ENCODE results near the gene GRIP1.

GRIP1 gene

GRCh38 chr12:66678338-66679275 is at the start of gene GRIP1:
TSS of gene GRIP1 (minus strand) at chr12:66679076. CDS start at chr12:66678904, 172 bp downstream.
- DNase-seq = no peak

DNA sequence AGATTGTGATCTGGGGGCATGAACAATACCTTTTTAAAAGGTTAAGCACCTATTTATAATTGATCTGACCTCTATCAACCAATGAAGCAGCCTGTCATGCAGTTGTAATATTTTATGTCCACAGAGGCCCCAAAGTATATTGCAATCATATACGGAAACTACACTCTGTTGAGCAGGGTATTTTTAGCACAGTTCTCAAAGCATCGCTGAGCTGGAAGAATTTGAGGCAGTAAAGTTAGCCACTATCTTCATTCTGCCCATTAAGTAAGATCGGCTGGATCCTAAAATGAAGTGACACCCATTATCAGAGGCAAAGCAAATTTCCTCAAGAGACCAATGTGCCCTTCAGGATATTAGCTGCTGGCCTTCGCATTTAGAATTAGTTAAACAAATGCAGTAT is 47.7 kb upstream of the GRIP1 start:
- DNase-seq = no peak

DNA sequence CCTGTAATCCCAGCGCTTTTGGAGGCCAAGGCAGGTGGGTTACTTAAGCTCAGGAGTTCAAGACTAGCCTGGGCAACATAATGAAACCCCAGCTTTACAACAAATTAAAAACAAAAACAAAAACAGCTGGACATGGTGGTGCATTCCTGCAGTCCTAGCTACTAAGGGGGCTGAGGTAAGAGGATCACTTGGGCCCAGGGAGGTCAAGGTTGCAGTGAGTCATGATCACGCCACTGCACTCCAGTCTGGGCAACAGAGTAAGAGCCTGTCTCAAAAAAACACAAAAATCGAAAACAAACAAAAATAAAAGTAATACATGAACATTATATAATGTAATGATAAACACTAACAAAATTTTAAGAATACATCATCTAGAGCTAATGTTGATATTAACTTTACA is 46.2 kb upstream of the GRIP1 start:
- DNase-seq = no peak

DNA sequence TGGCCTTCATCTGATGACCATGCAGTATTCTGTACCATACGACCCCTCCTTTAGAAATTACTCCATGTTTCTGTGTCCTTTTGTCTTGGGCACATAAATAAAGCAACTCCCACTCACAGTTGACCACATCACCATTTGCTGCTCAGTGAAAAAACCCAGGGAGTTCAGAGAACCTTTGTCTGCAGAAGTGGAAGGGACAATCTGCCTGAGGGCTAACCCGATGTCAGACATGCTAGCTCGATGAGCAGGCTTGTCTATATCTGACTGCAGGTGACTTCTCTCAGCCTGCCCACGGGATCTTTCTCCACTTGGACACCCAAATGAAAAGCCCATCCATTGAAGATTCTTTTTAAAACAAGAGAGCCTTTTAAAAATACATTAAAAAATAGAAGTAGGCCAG is 45.7 kb upstream of the GRIP1 start:
- DNase-seq = no peak

DNA sequence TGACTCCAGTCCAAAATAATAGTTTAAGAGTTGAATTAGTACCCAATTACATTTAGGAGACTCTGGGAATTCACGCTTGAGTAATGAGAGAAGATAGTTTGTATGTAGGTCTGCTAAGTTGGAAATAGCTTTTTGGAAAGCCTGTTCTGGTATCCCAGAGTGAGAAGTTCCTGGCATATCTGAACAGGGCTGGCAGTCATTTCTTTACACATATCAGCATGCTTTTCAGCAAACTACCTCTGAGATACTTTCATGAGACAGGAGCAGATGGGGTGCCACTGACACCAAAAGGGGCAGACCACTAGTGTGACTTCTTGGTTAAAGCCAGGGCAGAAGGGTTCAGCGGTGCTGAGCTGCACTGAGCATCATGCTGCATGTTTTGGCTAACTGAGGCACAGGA is 45.1 kb upstream of the GRIP1 start:
- DNase-seq = no peak

- no peak for DNase-seq
Observed at GRCh38 chr12:66719862-66720261, 41.0 kb upstream of the GRIP1 start.

DNA sequence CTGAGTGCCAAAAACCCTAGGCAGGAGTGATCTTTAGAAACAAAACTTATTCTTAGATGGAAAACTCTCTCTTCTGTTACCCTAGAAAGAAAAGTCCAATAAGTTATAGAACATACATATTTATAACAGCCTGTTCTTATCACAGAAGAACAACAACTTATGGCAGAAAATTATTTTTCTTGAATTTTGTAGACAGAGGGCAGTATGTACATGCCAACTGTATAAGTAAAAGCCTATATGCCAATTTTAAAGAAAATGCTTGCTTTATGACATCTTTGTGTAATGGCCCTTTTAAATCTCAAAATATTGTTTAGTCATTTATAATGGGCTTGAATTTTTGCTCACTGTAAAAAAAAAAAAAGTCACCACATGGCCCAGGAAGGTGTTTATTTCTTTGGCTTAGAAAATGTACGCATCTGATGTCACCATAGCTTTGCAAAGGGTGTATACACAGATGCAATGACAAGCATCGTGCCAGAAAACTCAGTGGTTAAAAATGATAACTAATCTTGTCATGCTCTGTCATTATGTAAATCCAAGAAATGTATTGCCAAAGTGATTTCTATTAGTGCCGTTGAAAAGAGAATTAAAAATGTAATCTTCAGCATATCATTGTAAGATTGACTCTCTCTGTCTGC is 38.3 kb upstream of the GRIP1 start:
- no peak for DNase-seq

DNA sequence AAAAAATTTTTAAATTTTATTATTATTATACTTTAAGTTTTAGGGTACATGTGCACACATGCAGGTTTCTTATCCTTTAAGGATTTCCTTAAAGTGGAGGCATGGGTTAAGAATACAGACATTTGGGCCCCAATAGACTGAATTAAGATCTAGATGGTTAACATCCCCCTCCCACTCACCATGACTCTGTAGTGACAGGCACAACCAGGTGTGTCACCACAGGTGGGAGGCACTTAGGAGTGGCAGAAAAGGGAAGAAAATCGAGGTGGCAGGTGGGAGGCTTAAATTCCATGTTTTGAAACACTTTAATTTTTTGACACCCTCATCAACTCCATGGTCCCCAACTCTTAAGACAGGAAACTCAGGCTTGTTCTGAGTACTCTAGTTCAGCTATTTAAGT is 37.6 kb upstream of the GRIP1 start:
- DNase-seq = peak; percentile 6 to 46

- DNase-seq = no peak
Observed at GRCh38 chr12:66714709-66715108, 35.8 kb upstream of the GRIP1 start.

DNA sequence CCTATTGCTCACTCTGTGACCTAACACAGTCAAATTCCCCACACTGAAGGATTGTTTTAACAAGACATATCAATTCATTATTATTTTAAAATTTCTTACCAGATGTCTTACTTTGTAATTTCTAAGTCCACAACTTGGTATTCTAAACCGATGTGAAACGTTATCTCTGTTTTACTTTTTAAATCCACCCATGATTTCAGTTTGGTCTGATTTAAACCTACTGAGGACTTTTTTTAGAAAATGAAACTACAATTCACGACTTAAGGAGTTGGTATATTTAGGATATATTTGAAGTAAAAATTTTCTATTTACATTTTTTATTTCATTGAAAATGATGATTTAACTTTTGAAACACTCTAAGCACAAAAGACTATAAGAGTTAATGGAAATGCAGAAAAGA is 35.1 kb upstream of the GRIP1 start:
- no peak for DNase-seq

DNA sequence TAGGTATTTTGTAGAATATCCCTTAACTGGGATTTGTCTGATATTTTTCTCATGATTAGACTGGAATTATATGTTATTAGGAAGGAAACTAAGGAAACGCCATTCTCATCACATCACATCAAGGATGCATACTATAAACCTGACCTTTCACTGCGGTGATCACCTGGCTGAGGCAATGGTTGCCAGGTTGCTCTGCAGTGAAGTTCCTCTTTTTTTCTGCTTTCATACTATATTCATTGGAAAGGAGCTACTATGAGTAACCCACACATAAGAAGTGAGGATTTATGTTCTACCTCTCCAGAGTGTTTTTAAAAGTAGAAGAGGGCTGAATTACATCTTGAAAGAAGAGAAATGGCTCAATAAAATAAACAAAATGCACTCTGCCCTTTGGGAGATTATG is 31.0 kb upstream of the GRIP1 start:
- DNase-seq = no peak

DNA sequence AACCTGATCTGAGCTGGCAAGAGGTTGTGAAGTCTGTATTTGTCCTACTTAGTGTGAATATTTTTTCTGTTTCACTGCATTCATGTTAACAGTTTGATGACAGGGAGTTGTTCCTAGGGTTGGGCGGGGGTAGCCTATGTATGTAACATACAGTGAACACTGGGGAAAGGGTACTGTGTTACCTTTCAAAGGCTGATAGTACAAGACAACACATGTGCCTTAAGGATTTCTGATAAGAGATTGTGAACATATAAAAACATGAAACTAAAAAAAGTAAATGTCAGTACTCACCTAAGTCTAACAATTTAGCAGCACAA is 30.5 kb upstream of the GRIP1 start:
- DNase-seq = no peak

- no peak for DNase-seq
Observed at GRCh38 chr12:66708704-66709456, 30.0 kb upstream of the GRIP1 start.

GRCh38 chr12:66707002-66707697 is 28.3 kb upstream of the GRIP1 start:
- no peak for DNase-seq

GRCh38 chr12:66699738-66700482 is 21.0 kb upstream of the GRIP1 start:
- DNase-seq = no peak

DNA sequence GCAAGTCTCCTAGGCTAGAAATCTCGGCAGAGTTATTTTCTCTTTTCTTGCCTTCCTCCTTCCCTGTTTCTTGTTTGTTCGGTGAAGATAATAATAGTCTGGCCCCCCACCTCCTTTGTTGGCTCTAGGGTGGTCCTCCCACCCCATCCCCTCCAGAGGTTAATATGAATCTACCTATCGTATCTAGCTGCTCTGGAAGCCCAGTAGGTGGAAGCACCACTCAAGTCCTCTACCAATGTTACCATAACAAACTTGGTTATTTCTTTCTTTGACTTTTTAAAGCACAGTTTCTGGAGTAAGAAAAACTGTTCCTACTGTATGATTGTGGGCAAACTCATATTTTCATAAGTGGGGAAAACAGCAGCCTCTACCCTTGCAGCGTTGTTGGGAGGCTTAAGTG is 19.7 kb upstream of the GRIP1 start:
- no peak for DNase-seq

- no peak for DNase-seq
Observed at GRCh38 chr12:66697404-66697803, 18.5 kb upstream of the GRIP1 start.

- no peak for DNase-seq
Observed at GRCh38 chr12:66694666-66695613, 16.1 kb upstream of the GRIP1 start.

- DNase-seq = peak in 1 of 2 experiments; percentile 4
Observed at GRCh38 chr12:66693901-66694513, 15.1 kb upstream of the GRIP1 start.

DNA sequence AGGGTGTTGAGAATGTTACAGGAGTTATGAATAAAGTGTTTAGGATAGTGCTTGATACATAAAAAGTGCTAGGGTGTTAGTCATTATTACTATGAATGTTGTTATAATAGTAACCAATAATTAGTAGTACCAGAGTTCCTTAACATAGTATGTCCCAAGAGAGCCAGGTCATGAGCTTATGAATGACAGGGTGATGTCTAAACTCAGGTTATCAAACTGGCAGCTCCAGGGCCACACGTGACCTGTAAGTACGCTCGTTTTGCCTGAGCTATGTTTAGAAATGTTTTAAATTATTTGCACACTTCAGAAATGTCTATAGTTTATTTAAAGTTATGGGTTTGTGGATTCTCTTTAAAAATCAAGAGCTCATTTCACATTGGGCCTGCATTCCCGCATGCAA is 14.1 kb upstream of the GRIP1 start:
- no peak for DNase-seq

DNA sequence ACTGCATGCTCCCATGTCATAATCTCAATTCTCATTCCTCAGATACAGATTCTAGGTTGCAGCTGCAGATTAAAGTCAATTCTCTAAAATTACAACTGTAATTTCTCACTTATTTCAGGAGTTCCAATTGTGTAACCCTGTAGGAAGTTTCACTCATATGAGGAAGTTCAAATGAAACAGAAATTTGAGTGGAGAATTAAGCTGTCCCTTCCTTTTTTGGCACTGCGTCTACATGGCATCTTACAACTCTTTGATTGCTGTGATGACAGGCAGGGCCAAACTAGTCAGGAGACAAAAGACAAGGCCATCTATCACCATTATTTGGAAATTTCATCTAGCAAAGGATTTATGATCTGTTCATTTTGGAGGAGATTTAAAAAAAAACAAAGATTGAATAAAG is 13.3 kb upstream of the GRIP1 start:
- DNase-seq = no peak

Measured in stimulated activated CD4-positive, alpha-beta T cell treated with anti-CD3 and anti-CD28 coated beads, Interleukin-4, amount 100 ng/mL, for 4 hours (primary cell).